ENCODE measurements around the gene RFK. TPM values are rescaled to one million over a fixed set of nuclear protein-coding genes. Genes with fewer than 3 reads are reported as not detected.

The RFK gene
- total and polyA plus RNA-seq, 9 of the 15 experiments (the other 6 are each of a cell fraction or from before 2014, with no cell fraction given) = 3.8 to 51.1 (median 14.8) TPM

- TF ChIP-seq KDM2B (CRISPR knock-in tag; IDR thresholded peaks at IDR 0.05) (no peak), ATF1 (CRISPR knock-in tag; IDR thresholded peaks at IDR 0.05) (no peak), ATF1 (tag; IDR thresholded peaks at IDR 0.05) (no peak), SP1 (CRISPR knock-in tag; IDR thresholded peaks at IDR 0.05) (peak; percentile 35), ZBTB9 (CRISPR knock-in tag; IDR thresholded peaks at IDR 0.05) (0 out of 2 replicates have a peak, but pooled peaks have one; percentile 61), CXXC5 (CRISPR knock-in tag; IDR thresholded peaks at IDR 0.05) (peak; percentile 71), ZNF609 (CRISPR knock-in tag; IDR thresholded peaks at IDR 0.05; ENCODE audit: borderline replicate concordance) (no peak), NR2F6 (CRISPR knock-in tag; IDR thresholded peaks at IDR 0.05) (no peak), ZNF76 (CRISPR knock-in tag; IDR thresholded peaks at IDR 0.05; ENCODE audit: borderline replicate concordance) (no peak), ARID1B (IDR thresholded peaks at IDR 0.05) (no peak), NRF1 (conservative IDR thresholded peaks at IDR 0.05 in 1 of 2, IDR thresholded peaks at IDR 0.05 in 1 of 2) (peak; percentile 58 to 60), TBP (optimal IDR thresholded peaks at IDR 0.05; ENCODE audit: low read depth, low read length) (peak; percentile 69), HINFP (tag; conservative IDR thresholded peaks at IDR 0.05; ENCODE audit: low read depth) (peak; percentile 79)
Observed at GRCh38 chr9:76394195-76394959, at the start of gene RFK (continued).
